Measurements from ENCODE around the gene LRBA.
"Not testable (repeated sequence)": the region's sequence is repeated elsewhere in the genome, so short reads cannot be mapped to it uniquely, and the experiment has no call there.

Gene LRBA

DNA sequence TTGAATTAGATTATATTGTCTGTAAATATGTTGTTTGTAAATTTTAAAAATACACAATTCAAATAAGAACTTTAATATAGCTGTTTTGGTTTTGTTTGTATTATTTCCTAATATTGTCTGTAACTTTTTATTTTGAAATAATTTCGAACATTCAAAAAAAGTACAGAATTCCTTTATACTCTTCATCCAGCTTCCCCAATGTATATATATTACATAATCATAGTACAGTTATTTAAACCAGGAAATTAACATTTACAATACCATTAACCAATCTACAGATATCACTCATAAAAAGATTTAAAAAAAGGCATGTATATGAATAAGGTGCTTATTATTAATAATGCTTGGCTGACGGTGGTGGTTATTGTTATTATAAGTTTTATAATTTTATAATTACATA lies 84.1 kb downstream of the LRBA start:
- H3K79me2 ChIP-seq (ENCODE audit: low read length) = peaks cover 8% of the 10 kb centered on the region
- no peak overlapping the region for H3K9ac ChIP-seq (ENCODE audit: low read length)
- no peaks in the 10 kb centered on the region for H3K36me3 ChIP-seq (replicated peaks; ENCODE audit: insufficient read depth, low read length)
- H2AFZ ChIP-seq (ENCODE audit: low read length) = no peak overlapping the region
- DNase-seq = no peak
- no peaks in the 10 kb centered on the region for H3K4me1 ChIP-seq (ENCODE audit: low read length)
- no peaks in the 10 kb centered on the region for H3K27me3 ChIP-seq (replicated peaks; ENCODE audit: insufficient read depth, low read length)
- no peaks in the 10 kb centered on the region for H3F3A ChIP-seq (ENCODE audit: insufficient read depth, low read length)
- H3K9me2 ChIP-seq (replicated peaks; ENCODE audit: insufficient read depth, low read length) = no peaks in the 10 kb centered on the region
- no peak for TF ChIP-seq EZH2phosphoT487 (IDR thresholded peaks at IDR 0.05; ENCODE audit: low read length)
- no peak overlapping the region for H3K4me2 ChIP-seq (ENCODE audit: low read depth, low read length)
- no peak overlapping the region for H3K27ac ChIP-seq (ENCODE audit: low read length)
- no peaks in the 10 kb centered on the region for H4K20me1 ChIP-seq (ENCODE audit: insufficient read depth, low read length)
- H3K4me3 ChIP-seq (ENCODE audit: low read length) = no peak overlapping the region
- no peaks in the 10 kb centered on the region for H3K9me3 ChIP-seq (replicated peaks; ENCODE audit: insufficient read depth, low read length)

DNA sequence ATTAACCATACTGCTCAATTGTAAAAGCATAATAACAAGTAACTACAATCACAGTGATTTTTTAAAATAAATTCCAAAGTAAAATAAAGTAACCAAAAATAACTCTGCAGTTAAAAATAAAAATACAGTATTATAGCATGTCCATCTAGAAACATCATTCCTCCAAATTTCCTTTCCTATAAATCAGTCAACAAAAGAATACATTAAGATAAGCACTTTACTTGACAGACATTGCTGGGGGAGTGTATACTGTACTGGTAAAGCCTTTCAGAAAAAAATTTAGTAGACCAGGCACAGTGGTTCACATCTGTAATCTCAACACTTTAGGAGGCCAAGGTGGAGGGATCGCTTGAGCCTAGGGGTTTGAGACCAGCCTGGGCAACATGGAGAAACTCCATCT lies 91.1 kb downstream of the LRBA start:
- no peaks in the 10 kb centered on the region for H3K9me2 ChIP-seq (replicated peaks; ENCODE audit: insufficient read depth, low read length)
- H3K4me3 ChIP-seq (ENCODE audit: low read length) = no peak overlapping the region
- no peaks in the 10 kb centered on the region for H3K27me3 ChIP-seq (replicated peaks; ENCODE audit: insufficient read depth, low read length)
- no peak for DNase-seq
- H3K36me3 ChIP-seq (replicated peaks; ENCODE audit: insufficient read depth, low read length) = no peaks in the 10 kb centered on the region
- no peak overlapping the region for H3K9ac ChIP-seq (ENCODE audit: low read length)
- no peaks in the 10 kb centered on the region for H3K9me3 ChIP-seq (replicated peaks; ENCODE audit: insufficient read depth, low read length)
- no peak overlapping the region for H3K4me2 ChIP-seq (ENCODE audit: low read depth, low read length)
- no peaks in the 10 kb centered on the region for H3K79me2 ChIP-seq (ENCODE audit: low read length)
- H4K20me1 ChIP-seq (ENCODE audit: insufficient read depth, low read length) = no peaks in the 10 kb centered on the region
- no peak for TF ChIP-seq EZH2 (optimal IDR thresholded peaks at IDR 0.05; ENCODE audit: low read depth, low read length)
- TF ChIP-seq EZH2phosphoT487 (IDR thresholded peaks at IDR 0.05; ENCODE audit: low read length) = no peak
- TF ChIP-seq CTCF (IDR thresholded peaks at IDR 0.05; ENCODE audit: low read length) = no peak
- no peak overlapping the region for H2AFZ ChIP-seq (ENCODE audit: low read length)
- no peak overlapping the region for H3K27ac ChIP-seq (ENCODE audit: low read length)
- H3F3A ChIP-seq (ENCODE audit: insufficient read depth, low read length) = no peaks in the 10 kb centered on the region
- no peaks in the 10 kb centered on the region for H3K4me1 ChIP-seq (ENCODE audit: low read length)

DNA sequence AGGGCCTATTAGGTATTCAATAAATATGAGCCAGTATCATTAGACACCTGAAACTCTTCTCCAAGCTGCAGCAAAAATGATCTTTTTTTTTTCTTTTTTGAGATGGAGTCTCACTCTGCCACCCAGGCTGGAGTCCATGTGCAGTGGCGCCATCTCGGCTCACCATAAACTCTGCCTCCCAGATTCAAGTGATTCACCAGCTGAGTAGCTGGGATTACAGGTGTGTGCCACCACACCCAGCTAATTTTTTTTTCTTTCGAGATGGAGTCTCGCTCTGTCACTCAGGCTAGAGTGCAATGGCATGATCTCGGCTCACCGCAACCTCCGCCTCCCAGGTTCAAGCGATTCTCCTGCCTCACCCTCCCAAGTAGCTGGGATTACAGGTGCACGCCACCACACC lies 93.6 kb downstream of the LRBA start:
- not testable (repeated sequence) for H3K9ac ChIP-seq (ENCODE audit: low read length); H4K20me1 ChIP-seq (ENCODE audit: insufficient read depth, low read length); H3F3A ChIP-seq (ENCODE audit: insufficient read depth, low read length); H3K79me2 ChIP-seq (ENCODE audit: low read length); H3K27ac ChIP-seq (ENCODE audit: low read length); DNase-seq; H3K4me1 ChIP-seq (ENCODE audit: low read length); H3K4me3 ChIP-seq (ENCODE audit: low read length); H3K36me3 ChIP-seq (replicated peaks; ENCODE audit: insufficient read depth, low read length); H3K9me3 ChIP-seq (replicated peaks; ENCODE audit: insufficient read depth, low read length); H3K9me2 ChIP-seq (replicated peaks; ENCODE audit: insufficient read depth, low read length); H3K4me2 ChIP-seq (ENCODE audit: low read depth, low read length); H2AFZ ChIP-seq (ENCODE audit: low read length); H3K27me3 ChIP-seq (replicated peaks; ENCODE audit: insufficient read depth, low read length)

DNA sequence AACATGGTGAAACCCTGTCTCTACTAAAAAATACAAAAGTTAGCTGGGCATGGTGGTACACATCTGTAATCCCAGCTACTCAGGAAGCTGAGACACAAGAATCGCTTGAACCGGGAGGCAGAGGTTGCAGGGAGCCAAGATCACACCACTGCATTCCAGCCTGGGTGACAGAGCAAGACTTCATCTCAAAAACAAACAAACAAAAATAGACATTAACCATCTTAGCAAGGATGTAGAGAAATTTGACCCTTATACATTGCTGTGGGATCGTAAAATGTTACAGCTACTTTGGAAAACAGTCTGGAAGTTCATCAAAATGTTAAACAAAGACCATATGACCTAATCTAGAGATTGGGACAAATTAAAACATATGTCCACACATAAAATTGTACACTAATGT lies 96.5 kb downstream of the LRBA start:
- not testable (repeated sequence) for H3K4me2 ChIP-seq (ENCODE audit: low read depth, low read length); H3K27ac ChIP-seq (ENCODE audit: low read length); H3F3A ChIP-seq (ENCODE audit: insufficient read depth, low read length); H3K9me2 ChIP-seq (replicated peaks; ENCODE audit: insufficient read depth, low read length); H3K9me3 ChIP-seq (replicated peaks; ENCODE audit: insufficient read depth, low read length); H3K36me3 ChIP-seq (replicated peaks; ENCODE audit: insufficient read depth, low read length); H3K79me2 ChIP-seq (ENCODE audit: low read length); H3K4me1 ChIP-seq (ENCODE audit: low read length); H2AFZ ChIP-seq (ENCODE audit: low read length); H3K27me3 ChIP-seq (replicated peaks; ENCODE audit: insufficient read depth, low read length); H3K9ac ChIP-seq (ENCODE audit: low read length); H3K4me3 ChIP-seq (ENCODE audit: low read length); H4K20me1 ChIP-seq (ENCODE audit: insufficient read depth, low read length); DNase-seq

- H3K9me2 ChIP-seq (replicated peaks; ENCODE audit: insufficient read depth, low read length) = no peaks in the 10 kb centered on the region
- TF ChIP-seq CTCF (IDR thresholded peaks at IDR 0.05; ENCODE audit: low read length) (no peak), EZH2 (optimal IDR thresholded peaks at IDR 0.05; ENCODE audit: low read depth, low read length) (no peak), EZH2phosphoT487 (IDR thresholded peaks at IDR 0.05; ENCODE audit: low read length) (no peak)
- no peak overlapping the region for H2AFZ ChIP-seq (ENCODE audit: low read length)
- no peaks in the 10 kb centered on the region for H3K79me2 ChIP-seq (ENCODE audit: low read length)
- DNase-seq = no peak
- no peaks in the 10 kb centered on the region for H4K20me1 ChIP-seq (ENCODE audit: insufficient read depth, low read length)
- no peaks in the 10 kb centered on the region for H3K9me3 ChIP-seq (replicated peaks; ENCODE audit: insufficient read depth, low read length)
- H3K4me3 ChIP-seq (ENCODE audit: low read length) = no peak overlapping the region
- no peaks in the 10 kb centered on the region for H3K27me3 ChIP-seq (replicated peaks; ENCODE audit: insufficient read depth, low read length)
- H3K4me1 ChIP-seq (ENCODE audit: low read length) = peaks cover 16% of the 10 kb centered on the region
- H3K27ac ChIP-seq (ENCODE audit: low read length) = no peak overlapping the region
- H3F3A ChIP-seq (ENCODE audit: insufficient read depth, low read length) = peaks cover 7% of the 10 kb centered on the region; the same call in 1 of the 2 replicates
- no peak overlapping the region for H3K4me2 ChIP-seq (ENCODE audit: low read depth, low read length)
- no peak overlapping the region for H3K9ac ChIP-seq (ENCODE audit: low read length)
- peaks cover 12% of the 10 kb centered on the region; the same call in 1 of the 2 replicates for H3K36me3 ChIP-seq (replicated peaks; ENCODE audit: insufficient read depth, low read length)
Measured at GRCh38 chr4:150911326-150911725, 103.8 kb downstream of the LRBA start.

Data from MM.1S (cell line).